Liver (tissue), 3 donors: Measurements from ENCODE around the gene CACNG8.
"Not testable (repeated sequence)": the region's sequence is repeated elsewhere in the genome, so short reads cannot be mapped to it uniquely, and the experiment has no call there.

Experiments
- JUND ChIP-seq, 2 donors: IDR thresholded peaks; 2 replicates each; pipeline ENCODE4 v1.6.1; 2016; ENCODE audit warnings: antibody characterized with exemption in 2 of 2
- RAD21 ChIP-seq, 2 donors: IDR thresholded peaks; 2 replicates each; pipeline ENCODE4 v1.6.1; 2016; ENCODE audit warnings: antibody characterized with exemption in 2 of 2, mild to moderate bottlenecking in 2 of 2
- TF ChIP-seq, protein P1 (sequence below): fragments of 150-350 bp; IDR thresholded peaks from 2 replicates; pipeline ENCODE4 v1.5.1; 2017; ENCODE audit warnings: improper control_type of control experiment, low read depth, low read length; ENCODE audit not compliant: missing input control
- TF ChIP-seq, protein P2 (sequence below): IDR thresholded peaks from 2 replicates; pipeline ENCODE4 v1.6.1; 2016; ENCODE audit warnings: antibody characterized with exemption
- TF ChIP-seq, protein P3 (sequence below): IDR thresholded peaks from 2 replicates; pipeline ENCODE4 v1.6.1; 2016; ENCODE audit warnings: antibody characterized with exemption
- donor health status: healthy.
- donor health status: healthy.

DNA sequence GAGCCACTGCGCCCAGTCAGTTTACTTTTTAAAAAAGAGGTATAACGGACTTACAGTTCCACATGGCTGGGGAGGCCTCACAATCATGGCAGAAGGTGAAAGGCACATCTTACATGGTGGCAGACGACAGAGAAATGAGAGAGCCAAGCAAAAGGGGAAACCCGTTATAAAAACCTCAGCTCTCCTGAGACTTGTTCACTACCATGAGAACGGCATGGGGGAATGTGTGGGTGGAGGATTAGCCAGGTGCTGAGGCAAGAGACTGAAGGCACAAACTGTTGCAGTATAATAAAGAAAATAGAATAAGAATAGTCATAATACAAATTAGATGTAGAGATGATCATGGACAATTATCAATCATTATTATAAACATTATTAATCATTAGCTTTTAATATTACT lies 73.8 kb downstream of the CACNG8 start:
- TF ChIP-seq, protein P1, sequence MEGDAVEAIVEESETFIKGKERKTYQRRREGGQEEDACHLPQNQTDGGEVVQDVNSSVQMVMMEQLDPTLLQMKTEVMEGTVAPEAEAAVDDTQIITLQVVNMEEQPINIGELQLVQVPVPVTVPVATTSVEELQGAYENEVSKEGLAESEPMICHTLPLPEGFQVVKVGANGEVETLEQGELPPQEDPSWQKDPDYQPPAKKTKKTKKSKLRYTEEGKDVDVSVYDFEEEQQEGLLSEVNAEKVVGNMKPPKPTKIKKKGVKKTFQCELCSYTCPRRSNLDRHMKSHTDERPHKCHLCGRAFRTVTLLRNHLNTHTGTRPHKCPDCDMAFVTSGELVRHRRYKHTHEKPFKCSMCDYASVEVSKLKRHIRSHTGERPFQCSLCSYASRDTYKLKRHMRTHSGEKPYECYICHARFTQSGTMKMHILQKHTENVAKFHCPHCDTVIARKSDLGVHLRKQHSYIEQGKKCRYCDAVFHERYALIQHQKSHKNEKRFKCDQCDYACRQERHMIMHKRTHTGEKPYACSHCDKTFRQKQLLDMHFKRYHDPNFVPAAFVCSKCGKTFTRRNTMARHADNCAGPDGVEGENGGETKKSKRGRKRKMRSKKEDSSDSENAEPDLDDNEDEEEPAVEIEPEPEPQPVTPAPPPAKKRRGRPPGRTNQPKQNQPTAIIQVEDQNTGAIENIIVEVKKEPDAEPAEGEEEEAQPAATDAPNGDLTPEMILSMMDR, result not testable (repeated sequence)
- TF ChIP-seq JUND, RAD21 (IDR thresholded peaks at IDR 0.05): not testable (repeated sequence)
- TF ChIP-seq, protein P2, sequence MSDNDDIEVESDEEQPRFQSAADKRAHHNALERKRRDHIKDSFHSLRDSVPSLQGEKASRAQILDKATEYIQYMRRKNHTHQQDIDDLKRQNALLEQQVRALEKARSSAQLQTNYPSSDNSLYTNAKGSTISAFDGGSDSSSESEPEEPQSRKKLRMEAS, result not testable (repeated sequence)
- TF ChIP-seq, protein P3, sequence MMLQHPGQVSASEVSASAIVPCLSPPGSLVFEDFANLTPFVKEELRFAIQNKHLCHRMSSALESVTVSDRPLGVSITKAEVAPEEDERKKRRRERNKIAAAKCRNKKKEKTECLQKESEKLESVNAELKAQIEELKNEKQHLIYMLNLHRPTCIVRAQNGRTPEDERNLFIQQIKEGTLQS, result not testable (repeated sequence)
